Measurements from ENCODE around the gene DIP2C. TPM values are rescaled to one million over a fixed set of nuclear protein-coding genes. Genes with fewer than 3 reads are reported as not detected.

Gene DIP2C
- total RNA-seq, 2 donors from 2014 or later: 13.0 to 13.7 TPM

- Histone ChIP-seq H3K27ac (ENCODE audit: low read depth, low read length) (no peak overlapping the region), H3K27me3 (ENCODE audit: control insufficient read depth, insufficient read depth, low read length, poor library complexity, severe bottlenecking) (no peaks in the 10 kb centered on the region), H3K36me3 (ENCODE audit: control insufficient read depth, insufficient read depth, low read length) (no peaks in the 10 kb centered on the region), H3K4me3 (ENCODE audit: low read length) (no peak overlapping the region), H3K4me1 (ENCODE audit: control insufficient read depth, insufficient read depth, low read length) (no peaks in the 10 kb centered on the region), H3K9me3 (ENCODE audit: control insufficient read depth, low read length) (no peaks in the 10 kb centered on the region), H3K9ac (ENCODE audit: extremely low read depth, low read length, poor library complexity, severe bottlenecking) (no peak overlapping the region)
- whole genome bisulfite sequencing, 2 experiments (ENCODE audit: insufficient coverage in 1 of 2, insufficient read length in 1 of 2): 92 to 95% methylated on average over 11 to 19 of the region's 19 CpGs
- no peak for DNase-seq
- H3K4me3 Mint-ChIP-seq: no peak overlapping the region
- no peaks in the 10 kb centered on the region for H3K27me3 Mint-ChIP-seq (ENCODE audit: insufficient read depth)
- H3K36me3 Mint-ChIP-seq (ENCODE audit: low read depth): no peaks in the 10 kb centered on the region
- H3K9me3 Mint-ChIP-seq: no peaks in the 10 kb centered on the region
- no peak for TF ChIP-seq CTCF (conservative IDR thresholded peaks at IDR 0.05)
- no peak overlapping the region for H3K27ac Mint-ChIP-seq
- peaks cover 16% of the 10 kb centered on the region for H3K4me1 Mint-ChIP-seq
These were observed 52.7 kb downstream of the DIP2C start for GRCh38 chr10:636769-637168.

- Histone ChIP-seq H3K27me3 (ENCODE audit: control insufficient read depth, insufficient read depth, low read length, poor library complexity, severe bottlenecking) (no peaks in the 10 kb centered on the region), H3K4me1 (ENCODE audit: control insufficient read depth, insufficient read depth, low read length) (no peaks in the 10 kb centered on the region), H3K9ac (ENCODE audit: extremely low read depth, low read length, poor library complexity, severe bottlenecking) (no peak overlapping the region), H3K36me3 (ENCODE audit: control insufficient read depth, insufficient read depth, low read length) (no peaks in the 10 kb centered on the region), H3K27ac (ENCODE audit: low read depth, low read length) (no peak overlapping the region), H3K9me3 (ENCODE audit: control insufficient read depth, low read length) (no peaks in the 10 kb centered on the region), H3K4me3 (ENCODE audit: low read length) (no peak overlapping the region)
- no peak for DNase-seq
- 92 to 94% methylated on average over 18 to 25 of the region's 25 CpGs for WGBS, 2 experiments (ENCODE audit: insufficient coverage in 1 of 2, insufficient read length in 1 of 2)
- Mint-ChIP-seq H3K36me3 (ENCODE audit: low read depth) (no peaks in the 10 kb centered on the region), H3K27me3 (ENCODE audit: insufficient read depth) (no peaks in the 10 kb centered on the region), H3K4me1 (peaks cover 16% of the 10 kb centered on the region), H3K4me3 (no peak overlapping the region), H3K9me3 (no peaks in the 10 kb centered on the region), H3K27ac (no peak overlapping the region)
- TF ChIP-seq CTCF (conservative IDR thresholded peaks at IDR 0.05): no peak
These were observed 53.3 kb downstream of the DIP2C start for GRCh38 chr10:636016-636730.

GRCh38 chr10:635088-635861, 54.2 kb downstream of the DIP2C start:
- TF ChIP-seq CTCF (conservative IDR thresholded peaks at IDR 0.05): no peak
- H3K4me1 Mint-ChIP-seq: peaks cover 16% of the 10 kb centered on the region

More at GRCh38 chr10:635088-635861, 54.2 kb downstream of the DIP2C start:
- Mint-ChIP-seq H3K27ac (no peak overlapping the region), H3K36me3 (ENCODE audit: low read depth) (no peaks in the 10 kb centered on the region), H3K27me3 (ENCODE audit: insufficient read depth) (no peaks in the 10 kb centered on the region), H3K4me3 (no peak overlapping the region), H3K9me3 (no peaks in the 10 kb centered on the region)
- Histone ChIP-seq H3K4me1 (ENCODE audit: control insufficient read depth, insufficient read depth, low read length) (no peaks in the 10 kb centered on the region), H3K9ac (ENCODE audit: extremely low read depth, low read length, poor library complexity, severe bottlenecking) (no peak overlapping the region), H3K4me3 (ENCODE audit: low read length) (no peak overlapping the region), H3K9me3 (ENCODE audit: control insufficient read depth, low read length) (no peaks in the 10 kb centered on the region), H3K27me3 (ENCODE audit: control insufficient read depth, insufficient read depth, low read length, poor library complexity, severe bottlenecking) (no peaks in the 10 kb centered on the region), H3K27ac (ENCODE audit: low read depth, low read length) (no peak overlapping the region), H3K36me3 (ENCODE audit: control insufficient read depth, insufficient read depth, low read length) (no peaks in the 10 kb centered on the region)
- WGBS, 2 experiments (ENCODE audit: insufficient coverage in 1 of 2, insufficient read length in 1 of 2): 88% methylated on average over 19 to 25 of the region's 25 CpGs
- DNase-seq: no peak
